ENCODE measurements around the gene ATP2B2. TPM values are rescaled to one million over a fixed set of nuclear protein-coding genes. Genes with fewer than 3 reads are reported as not detected.

The ATP2B2 gene
- total RNA-seq, 6 experiments from 2014 or later, result 25.9 to 45.1 (median 35.1) TPM

DNA sequence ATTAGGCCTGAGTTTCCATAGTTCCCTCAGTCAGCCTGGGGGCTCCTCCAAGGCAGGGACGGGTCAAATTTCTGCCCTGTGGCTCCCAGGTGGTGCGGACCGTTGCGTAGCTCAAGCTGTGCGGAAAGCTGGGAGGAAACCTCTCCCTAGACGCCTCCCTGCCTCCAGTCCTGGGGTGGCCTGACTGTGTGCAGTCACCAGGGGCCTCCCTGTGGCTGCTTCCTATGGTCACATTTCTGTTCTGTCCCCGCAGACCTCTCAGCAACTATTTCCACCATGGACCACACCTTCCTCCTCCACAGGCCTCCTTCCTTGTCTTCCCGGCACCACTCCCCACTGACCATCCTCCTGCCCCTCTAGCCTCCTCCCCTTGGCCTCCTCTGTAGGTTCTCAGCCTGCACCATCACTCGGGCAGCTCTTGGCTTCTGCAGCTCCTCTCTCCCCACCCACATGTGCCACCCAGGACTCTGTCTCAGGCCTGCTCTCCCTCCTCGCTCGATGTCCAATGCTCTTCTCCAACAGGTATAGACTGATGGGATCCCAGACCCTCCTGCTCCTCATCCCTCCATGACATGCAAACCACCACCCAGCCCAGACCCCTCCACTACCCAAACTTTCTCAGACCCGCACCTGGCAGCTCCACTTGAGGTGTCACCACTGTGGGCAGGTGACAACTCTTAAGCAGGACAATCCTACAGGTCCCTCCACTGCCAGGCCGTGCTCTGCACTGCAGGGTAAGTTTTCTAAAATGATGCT lies 157.6 kb downstream of the ATP2B2 start:
- intact Hi-C loops (cut with DNase I), result no loop called here
- DNase-seq, result peak in 1 of 3 donors; percentile 24
- 86% methylated on average over 6 of the region's 13 CpGs for WGBS (ENCODE audit: insufficient coverage, low coverage, low lambda C conversion rate, missing lambda C conversion rate)

GRCh38 chr3:10345911-10346310 lies 159.5 kb downstream of the ATP2B2 start:
- WGBS (ENCODE audit: insufficient coverage, low coverage, low lambda C conversion rate, missing lambda C conversion rate), result 81% methylated on average over 2 of the region's 15 CpGs
- intact Hi-C loops (cut with DNase I), result no loop called here
- Histone ChIP-seq H3K9me3 (no peaks in the 10 kb centered on the region), H3K4me1 (no peaks in the 10 kb centered on the region), H3K27me3 (no peaks in the 10 kb centered on the region), H3K4me3 (no peak overlapping the region), H3K36me3 (peaks cover 0 to 46% (median 7%) of the 10 kb centered on the region in 4 donors), H3K27ac (no peak overlapping the region)
- DNase-seq, result peak in 1 of 3 donors; percentile 39
- TF ChIP-seq, protein P1, sequence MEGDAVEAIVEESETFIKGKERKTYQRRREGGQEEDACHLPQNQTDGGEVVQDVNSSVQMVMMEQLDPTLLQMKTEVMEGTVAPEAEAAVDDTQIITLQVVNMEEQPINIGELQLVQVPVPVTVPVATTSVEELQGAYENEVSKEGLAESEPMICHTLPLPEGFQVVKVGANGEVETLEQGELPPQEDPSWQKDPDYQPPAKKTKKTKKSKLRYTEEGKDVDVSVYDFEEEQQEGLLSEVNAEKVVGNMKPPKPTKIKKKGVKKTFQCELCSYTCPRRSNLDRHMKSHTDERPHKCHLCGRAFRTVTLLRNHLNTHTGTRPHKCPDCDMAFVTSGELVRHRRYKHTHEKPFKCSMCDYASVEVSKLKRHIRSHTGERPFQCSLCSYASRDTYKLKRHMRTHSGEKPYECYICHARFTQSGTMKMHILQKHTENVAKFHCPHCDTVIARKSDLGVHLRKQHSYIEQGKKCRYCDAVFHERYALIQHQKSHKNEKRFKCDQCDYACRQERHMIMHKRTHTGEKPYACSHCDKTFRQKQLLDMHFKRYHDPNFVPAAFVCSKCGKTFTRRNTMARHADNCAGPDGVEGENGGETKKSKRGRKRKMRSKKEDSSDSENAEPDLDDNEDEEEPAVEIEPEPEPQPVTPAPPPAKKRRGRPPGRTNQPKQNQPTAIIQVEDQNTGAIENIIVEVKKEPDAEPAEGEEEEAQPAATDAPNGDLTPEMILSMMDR (IDR thresholded peaks at IDR 0.05), result no peak
- TF ChIP-seq POLR2A (IDR thresholded peaks at IDR 0.05), result no peak
- ATAC-seq, result peak in 1 of 4 donors; percentile 3

More for the DNA sequence above, 157.6 kb downstream of the ATP2B2 start:
- peaks cover 0 to 46% (median 6%) of the 10 kb centered on the region in 4 donors for H3K36me3 ChIP-seq
- no peaks in the 10 kb centered on the region for H3K9me3 ChIP-seq
- no peak overlapping the region for H3K27ac ChIP-seq
- no peak overlapping the region for H3K4me3 ChIP-seq
- TF ChIP-seq, protein P1 (IDR thresholded peaks at IDR 0.05), result no peak
- TF ChIP-seq POLR2A (IDR thresholded peaks at IDR 0.05), result no peak
- no peaks in the 10 kb centered on the region for H3K27me3 ChIP-seq
- no peak for ATAC-seq
- H3K4me1 ChIP-seq, result no peaks in the 10 kb centered on the region

- DNase-seq, result peak in 1 of 3 donors; percentile 48
- Histone ChIP-seq H3K36me3 (peaks cover 0 to 45% (median 6%) of the 10 kb centered on the region in 4 donors), H3K27me3 (no peaks in the 10 kb centered on the region), H3K27ac (no peak overlapping the region), H3K4me1 (no peaks in the 10 kb centered on the region), H3K4me3 (no peak overlapping the region), H3K9me3 (no peaks in the 10 kb centered on the region)
- ATAC-seq, result peak in 1 of 4 donors; percentile 2
- 64% methylated on average over 12 of the region's 19 CpGs for WGBS (ENCODE audit: insufficient coverage, low coverage, low lambda C conversion rate, missing lambda C conversion rate)
- no peak for TF ChIP-seq POLR2A (IDR thresholded peaks at IDR 0.05)
- TF ChIP-seq, protein P1 (IDR thresholded peaks at IDR 0.05), result no peak
- intact Hi-C loops (cut with DNase I), result loop anchor here in 1 of 2 donors (5.0 kb wide), 1 partner anchor 397 kb away; no protein-coding TSS in a partner anchor
These were observed 160.3 kb downstream of the ATP2B2 start for GRCh38 chr3:10344944-10345575.

- ATAC-seq (peak in 3 of 4 donors; percentile 39 to 52 (median 40)), DNase-seq (peak in 1 of 3 donors; percentile 42)
- Histone ChIP-seq H3K27me3 (no peaks in the 10 kb centered on the region), H3K4me3 (no peak overlapping the region), H3K27ac (no peak overlapping the region), H3K9me3 (no peaks in the 10 kb centered on the region), H3K36me3 (peaks cover 0 to 48% (median 9%) of the 10 kb centered on the region in 4 donors), H3K4me1 (no peaks in the 10 kb centered on the region)
- no peak for TF ChIP-seq POLR2A (IDR thresholded peaks at IDR 0.05)
- TF ChIP-seq, protein P1 (IDR thresholded peaks at IDR 0.05), result peak; percentile 62 to 77 (median 76)
- intact Hi-C loops (cut with DNase I), result loop anchor here in 1 of 2 donors (5.0 kb wide), 1 partner anchor 398 kb away; no protein-coding TSS in a partner anchor
- 31% methylated on average over 3 of the region's 9 CpGs for WGBS (ENCODE audit: insufficient coverage, low coverage, low lambda C conversion rate, missing lambda C conversion rate)
These were observed 161.0 kb downstream of the ATP2B2 start for GRCh38 chr3:10344147-10344943.

All from right lobe of liver (tissue), 6 donors.